Measurements from ENCODE around the gene MSLN. TPM values are rescaled to one million over a fixed set of nuclear protein-coding genes. Genes with fewer than 3 reads are reported as not detected.

The MSLN gene
- total and polyA plus RNA-seq, 2 experiments from 2014 or later = 0.10 TPM; not detected in 1

DNA sequence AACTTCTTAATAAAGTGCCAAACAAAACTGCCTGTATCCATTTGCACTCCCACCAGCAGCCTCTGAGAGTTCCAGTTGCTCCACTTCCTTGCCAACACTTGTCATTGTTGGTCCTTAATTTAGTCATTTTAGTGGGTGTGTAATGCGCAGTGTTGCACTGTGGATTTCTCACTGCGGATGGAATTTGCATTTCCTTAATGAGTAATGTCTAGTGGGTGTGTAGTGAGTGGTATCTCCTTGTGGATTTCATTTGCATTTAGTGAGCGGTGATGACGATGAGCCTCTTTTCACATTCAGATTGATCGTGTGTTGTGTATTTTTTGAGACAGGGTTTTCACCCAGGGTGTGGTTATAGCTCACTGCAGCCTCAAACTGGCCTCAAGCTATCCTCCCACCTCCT, 4.1 kb upstream of the MSLN start:
- Histone ChIP-seq H3K9me2 (ENCODE audit: insufficient read depth) (no peaks in the 10 kb centered on the region), H2AFZ (no peak overlapping the region), H3F3A (replicated peaks; ENCODE audit: low read depth) (no peaks in the 10 kb centered on the region), H3K4me1 (ENCODE audit: insufficient read depth) (peaks cover 5% of the 10 kb centered on the region), H3K27me3 (ENCODE audit: insufficient read depth) (no peaks in the 10 kb centered on the region), H3K79me2 (replicated peaks; ENCODE audit: insufficient read depth) (no peaks in the 10 kb centered on the region), H4K20me1 (replicated peaks; ENCODE audit: insufficient read depth) (no peaks in the 10 kb centered on the region), H3K36me3 (ENCODE audit: insufficient read depth) (no peaks in the 10 kb centered on the region), H3K4me2 (no peak overlapping the region), H3K4me3 (no peak overlapping the region), H3K27ac (ENCODE audit: low read depth) (no peak overlapping the region)
- Mint-ChIP-seq H3K9me3 (no peaks in the 10 kb centered on the region; the same call in 1 of the 3 replicates), H3K4me3 (no peak overlapping the region), H3K27me3 (ENCODE audit: insufficient read depth, low read depth, poor library complexity) (peaks cover 15% of the 10 kb centered on the region), H3K4me1 (peaks cover 14% of the 10 kb centered on the region), H3K27ac (no peak overlapping the region), H3K36me3 (ENCODE audit: low read depth) (no peaks in the 10 kb centered on the region)
- ATAC-seq = no peak
- DNase-seq (ENCODE audit: low spot score) = no peak
- no peak for TF ChIP-seq JUNB (IDR thresholded peaks at IDR 0.05; ENCODE audit: unreplicated experiment)
- no peak for TF ChIP-seq EZH2 (IDR thresholded peaks at IDR 0.05; ENCODE audit: low read depth, unreplicated experiment)
- no peak for TF ChIP-seq STAT1 (IDR thresholded peaks at IDR 0.05; ENCODE audit: unreplicated experiment)
- TF ChIP-seq CREB1 (CRISPR knock-in tag; IDR thresholded peaks at IDR 0.05; ENCODE audit: low read depth) = no peak
- TF ChIP-seq ZNF114 (CRISPR knock-in tag; IDR thresholded peaks at IDR 0.05) = no peak
- TF ChIP-seq ZNF331 (CRISPR knock-in tag; IDR thresholded peaks at IDR 0.05; ENCODE audit: low read depth) = no peak
- TF ChIP-seq NANOG (IDR thresholded peaks at IDR 0.05; ENCODE audit: borderline replicate concordance) = no peak
- TF ChIP-seq, protein P1, sequence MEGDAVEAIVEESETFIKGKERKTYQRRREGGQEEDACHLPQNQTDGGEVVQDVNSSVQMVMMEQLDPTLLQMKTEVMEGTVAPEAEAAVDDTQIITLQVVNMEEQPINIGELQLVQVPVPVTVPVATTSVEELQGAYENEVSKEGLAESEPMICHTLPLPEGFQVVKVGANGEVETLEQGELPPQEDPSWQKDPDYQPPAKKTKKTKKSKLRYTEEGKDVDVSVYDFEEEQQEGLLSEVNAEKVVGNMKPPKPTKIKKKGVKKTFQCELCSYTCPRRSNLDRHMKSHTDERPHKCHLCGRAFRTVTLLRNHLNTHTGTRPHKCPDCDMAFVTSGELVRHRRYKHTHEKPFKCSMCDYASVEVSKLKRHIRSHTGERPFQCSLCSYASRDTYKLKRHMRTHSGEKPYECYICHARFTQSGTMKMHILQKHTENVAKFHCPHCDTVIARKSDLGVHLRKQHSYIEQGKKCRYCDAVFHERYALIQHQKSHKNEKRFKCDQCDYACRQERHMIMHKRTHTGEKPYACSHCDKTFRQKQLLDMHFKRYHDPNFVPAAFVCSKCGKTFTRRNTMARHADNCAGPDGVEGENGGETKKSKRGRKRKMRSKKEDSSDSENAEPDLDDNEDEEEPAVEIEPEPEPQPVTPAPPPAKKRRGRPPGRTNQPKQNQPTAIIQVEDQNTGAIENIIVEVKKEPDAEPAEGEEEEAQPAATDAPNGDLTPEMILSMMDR (conservative IDR thresholded peaks at IDR 0.05; ENCODE audit: low read depth in 2 of 2) = no peak
- TF ChIP-seq POLR2AphosphoS5 (IDR thresholded peaks at IDR 0.05; ENCODE audit: low read depth) = no peak
- TF ChIP-seq, protein P2, sequence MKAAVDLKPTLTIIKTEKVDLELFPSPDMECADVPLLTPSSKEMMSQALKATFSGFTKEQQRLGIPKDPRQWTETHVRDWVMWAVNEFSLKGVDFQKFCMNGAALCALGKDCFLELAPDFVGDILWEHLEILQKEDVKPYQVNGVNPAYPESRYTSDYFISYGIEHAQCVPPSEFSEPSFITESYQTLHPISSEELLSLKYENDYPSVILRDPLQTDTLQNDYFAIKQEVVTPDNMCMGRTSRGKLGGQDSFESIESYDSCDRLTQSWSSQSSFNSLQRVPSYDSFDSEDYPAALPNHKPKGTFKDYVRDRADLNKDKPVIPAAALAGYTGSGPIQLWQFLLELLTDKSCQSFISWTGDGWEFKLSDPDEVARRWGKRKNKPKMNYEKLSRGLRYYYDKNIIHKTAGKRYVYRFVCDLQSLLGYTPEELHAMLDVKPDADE (IDR thresholded peaks at IDR 0.05) = no peak
- no peak for TF ChIP-seq EZH2phosphoT487 (IDR thresholded peaks at IDR 0.05; ENCODE audit: unreplicated experiment)
- TF ChIP-seq, protein P3, sequence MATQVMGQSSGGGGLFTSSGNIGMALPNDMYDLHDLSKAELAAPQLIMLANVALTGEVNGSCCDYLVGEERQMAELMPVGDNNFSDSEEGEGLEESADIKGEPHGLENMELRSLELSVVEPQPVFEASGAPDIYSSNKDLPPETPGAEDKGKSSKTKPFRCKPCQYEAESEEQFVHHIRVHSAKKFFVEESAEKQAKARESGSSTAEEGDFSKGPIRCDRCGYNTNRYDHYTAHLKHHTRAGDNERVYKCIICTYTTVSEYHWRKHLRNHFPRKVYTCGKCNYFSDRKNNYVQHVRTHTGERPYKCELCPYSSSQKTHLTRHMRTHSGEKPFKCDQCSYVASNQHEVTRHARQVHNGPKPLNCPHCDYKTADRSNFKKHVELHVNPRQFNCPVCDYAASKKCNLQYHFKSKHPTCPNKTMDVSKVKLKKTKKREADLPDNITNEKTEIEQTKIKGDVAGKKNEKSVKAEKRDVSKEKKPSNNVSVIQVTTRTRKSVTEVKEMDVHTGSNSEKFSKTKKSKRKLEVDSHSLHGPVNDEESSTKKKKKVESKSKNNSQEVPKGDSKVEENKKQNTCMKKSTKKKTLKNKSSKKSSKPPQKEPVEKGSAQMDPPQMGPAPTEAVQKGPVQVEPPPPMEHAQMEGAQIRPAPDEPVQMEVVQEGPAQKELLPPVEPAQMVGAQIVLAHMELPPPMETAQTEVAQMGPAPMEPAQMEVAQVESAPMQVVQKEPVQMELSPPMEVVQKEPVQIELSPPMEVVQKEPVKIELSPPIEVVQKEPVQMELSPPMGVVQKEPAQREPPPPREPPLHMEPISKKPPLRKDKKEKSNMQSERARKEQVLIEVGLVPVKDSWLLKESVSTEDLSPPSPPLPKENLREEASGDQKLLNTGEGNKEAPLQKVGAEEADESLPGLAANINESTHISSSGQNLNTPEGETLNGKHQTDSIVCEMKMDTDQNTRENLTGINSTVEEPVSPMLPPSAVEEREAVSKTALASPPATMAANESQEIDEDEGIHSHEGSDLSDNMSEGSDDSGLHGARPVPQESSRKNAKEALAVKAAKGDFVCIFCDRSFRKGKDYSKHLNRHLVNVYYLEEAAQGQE (IDR thresholded peaks at IDR 0.05; ENCODE audit: unreplicated experiment) = no peak
- TF ChIP-seq, protein P4, sequence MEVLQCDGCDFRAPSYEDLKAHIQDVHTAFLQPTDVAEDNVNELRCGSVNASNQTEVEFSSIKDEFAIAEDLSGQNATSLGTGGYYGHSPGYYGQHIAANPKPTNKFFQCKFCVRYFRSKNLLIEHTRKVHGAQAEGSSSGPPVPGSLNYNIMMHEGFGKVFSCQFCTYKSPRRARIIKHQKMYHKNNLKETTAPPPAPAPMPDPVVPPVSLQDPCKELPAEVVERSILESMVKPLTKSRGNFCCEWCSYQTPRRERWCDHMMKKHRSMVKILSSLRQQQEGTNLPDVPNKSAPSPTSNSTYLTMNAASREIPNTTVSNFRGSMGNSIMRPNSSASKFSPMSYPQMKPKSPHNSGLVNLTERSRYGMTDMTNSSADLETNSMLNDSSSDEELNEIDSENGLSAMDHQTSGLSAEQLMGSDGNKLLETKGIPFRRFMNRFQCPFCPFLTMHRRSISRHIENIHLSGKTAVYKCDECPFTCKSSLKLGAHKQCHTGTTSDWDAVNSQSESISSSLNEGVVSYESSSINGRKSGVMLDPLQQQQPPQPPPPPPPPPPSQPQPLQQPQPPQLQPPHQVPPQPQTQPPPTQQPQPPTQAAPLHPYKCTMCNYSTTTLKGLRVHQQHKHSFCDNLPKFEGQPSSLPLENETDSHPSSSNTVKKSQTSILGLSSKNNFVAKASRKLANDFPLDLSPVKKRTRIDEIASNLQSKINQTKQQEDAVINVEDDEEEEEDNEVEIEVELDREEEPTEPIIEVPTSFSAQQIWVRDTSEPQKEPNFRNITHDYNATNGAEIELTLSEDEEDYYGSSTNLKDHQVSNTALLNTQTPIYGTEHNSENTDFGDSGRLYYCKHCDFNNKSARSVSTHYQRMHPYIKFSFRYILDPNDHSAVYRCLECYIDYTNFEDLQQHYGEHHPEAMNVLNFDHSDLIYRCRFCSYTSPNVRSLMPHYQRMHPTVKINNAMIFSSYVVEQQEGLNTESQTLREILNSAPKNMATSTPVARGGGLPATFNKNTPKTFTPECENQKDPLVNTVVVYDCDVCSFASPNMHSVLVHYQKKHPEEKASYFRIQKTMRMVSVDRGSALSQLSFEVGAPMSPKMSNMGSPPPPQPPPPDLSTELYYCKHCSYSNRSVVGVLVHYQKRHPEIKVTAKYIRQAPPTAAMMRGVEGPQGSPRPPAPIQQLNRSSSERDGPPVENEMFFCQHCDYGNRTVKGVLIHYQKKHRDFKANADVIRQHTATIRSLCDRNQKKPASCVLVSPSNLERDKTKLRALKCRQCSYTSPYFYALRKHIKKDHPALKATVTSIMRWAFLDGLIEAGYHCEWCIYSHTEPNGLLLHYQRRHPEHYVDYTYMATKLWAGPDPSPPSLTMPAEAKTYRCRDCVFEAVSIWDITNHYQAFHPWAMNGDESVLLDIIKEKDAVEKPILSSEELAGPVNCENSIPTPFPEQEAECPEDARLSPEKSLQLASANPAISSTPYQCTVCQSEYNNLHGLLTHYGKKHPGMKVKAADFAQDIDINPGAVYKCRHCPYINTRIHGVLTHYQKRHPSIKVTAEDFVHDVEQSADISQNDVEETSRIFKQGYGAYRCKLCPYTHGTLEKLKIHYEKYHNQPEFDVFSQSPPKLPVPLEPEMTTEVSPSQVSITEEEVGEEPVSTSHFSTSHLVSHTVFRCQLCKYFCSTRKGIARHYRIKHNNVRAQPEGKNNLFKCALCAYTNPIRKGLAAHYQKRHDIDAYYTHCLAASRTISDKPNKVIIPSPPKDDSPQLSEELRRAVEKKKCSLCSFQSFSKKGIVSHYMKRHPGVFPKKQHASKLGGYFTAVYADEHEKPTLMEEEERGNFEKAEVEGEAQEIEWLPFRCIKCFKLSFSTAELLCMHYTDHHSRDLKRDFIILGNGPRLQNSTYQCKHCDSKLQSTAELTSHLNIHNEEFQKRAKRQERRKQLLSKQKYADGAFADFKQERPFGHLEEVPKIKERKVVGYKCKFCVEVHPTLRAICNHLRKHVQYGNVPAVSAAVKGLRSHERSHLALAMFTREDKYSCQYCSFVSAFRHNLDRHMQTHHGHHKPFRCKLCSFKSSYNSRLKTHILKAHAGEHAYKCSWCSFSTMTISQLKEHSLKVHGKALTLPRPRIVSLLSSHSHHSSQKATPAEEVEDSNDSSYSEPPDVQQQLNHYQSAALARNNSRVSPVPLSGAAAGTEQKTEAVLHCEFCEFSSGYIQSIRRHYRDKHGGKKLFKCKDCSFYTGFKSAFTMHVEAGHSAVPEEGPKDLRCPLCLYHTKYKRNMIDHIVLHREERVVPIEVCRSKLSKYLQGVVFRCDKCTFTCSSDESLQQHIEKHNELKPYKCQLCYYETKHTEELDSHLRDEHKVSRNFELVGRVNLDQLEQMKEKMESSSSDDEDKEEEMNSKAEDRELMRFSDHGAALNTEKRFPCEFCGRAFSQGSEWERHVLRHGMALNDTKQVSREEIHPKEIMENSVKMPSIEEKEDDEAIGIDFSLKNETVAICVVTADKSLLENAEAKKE (CRISPR knock-in tag; IDR thresholded peaks at IDR 0.05) = no peak
